WTC11 (cell line): ENCODE data around the gene LIN28B. TPM values are rescaled to one million over a fixed set of nuclear protein-coding genes. Genes with fewer than 3 reads are reported as not detected.

Source experiments
- ATAC-seq: fragments of 200-7000 bp; cut with Tn5 transposase; 2 replicates; pipeline ENCODE4 v1.10.0; 2021; ENCODE audit warnings: mild to moderate bottlenecking, moderate library complexity
- CTCF ChIA-PET: fragments of 300-600 bp; sonication (Branson Sonifier 250); formaldehyde crosslinking; loops from one replicate; lab custom pipeline; 2021; ENCODE audit warnings: antibody characterized with exemption; lab: Charles Lee
- POLR2A ChIA-PET: fragments of 350-600 bp; sonication (Branson Sonifier 250); formaldehyde crosslinking; loops from one replicate; lab custom pipeline; 2021; ENCODE audit warnings: antibody characterized with exemption; lab: Charles Lee
- DNase-seq: peaks from one replicate; pipeline ENCODE4 v3.0.0; 2021; ENCODE audit warnings: low spot score
- H3K27ac Mint-ChIP-seq: 2 replicates; pipeline ENCODE4 v1.8.0; 2021; ENCODE audit warnings: mixed read lengths
- H3K27me3 Mint-ChIP-seq: 2 replicates; pipeline ENCODE4 v1.8.0; 2021; ENCODE audit warnings: low read depth, mild to moderate bottlenecking, moderate library complexity, mixed read lengths
- H3K36me3 Mint-ChIP-seq: 2 replicates; pipeline ENCODE4 v1.8.0; 2021; ENCODE audit warnings: mixed read lengths
- H3K4me1 Mint-ChIP-seq: 2 replicates; pipeline ENCODE4 v1.8.0; 2022; ENCODE audit warnings: mixed read lengths
- H3K4me3 Mint-ChIP-seq: 2 replicates; pipeline ENCODE4 v1.8.0; 2021; ENCODE audit warnings: mild to moderate bottlenecking, moderate library complexity, mixed read lengths
- H3K9me3 Mint-ChIP-seq: 2 replicates; pipeline ENCODE4 v1.8.0; 2021; ENCODE audit warnings: mixed read lengths
- ATF1 ChIP-seq: sonication (generic); formaldehyde crosslinking; IDR thresholded peaks from 2 replicates; pipeline ENCODE4 v1.8.1; 2023; ENCODE audit warnings: mild to moderate bottlenecking, moderate library complexity, missing genetic modification reagents
- EMX1 ChIP-seq: fragments of 250-450 bp; sonication (Bioruptor Pico); IDR thresholded peaks from 2 replicates; pipeline ENCODE4 v1.8.0; 2021; ENCODE audit warnings: mild to moderate bottlenecking
- ESRRA ChIP-seq: sonication (generic); formaldehyde crosslinking; IDR thresholded peaks from 2 replicates; pipeline ENCODE4 v1.8.1; 2022; ENCODE audit warnings: mild to moderate bottlenecking, missing genetic modification reagents, borderline replicate concordance
- KAT7 ChIP-seq: sonication (generic); formaldehyde crosslinking; IDR thresholded peaks from 2 replicates; pipeline ENCODE4 v1.8.1; 2023; ENCODE audit warnings: missing genetic modification reagents, mild to moderate bottlenecking, borderline replicate concordance
- RELA ChIP-seq: sonication (generic); formaldehyde crosslinking; IDR thresholded peaks from 2 replicates; pipeline ENCODE4 v1.8.1; 2022; ENCODE audit warnings: missing genetic modification reagents, mild to moderate bottlenecking, borderline replicate concordance
- SMAD4 ChIP-seq: sonication (generic); formaldehyde crosslinking; IDR thresholded peaks from 2 replicates; pipeline ENCODE4 v1.8.0; 2022; ENCODE audit warnings: mild to moderate bottlenecking, missing genetic modification reagents
- ZBTB21 ChIP-seq: sonication (generic); formaldehyde crosslinking; IDR thresholded peaks from 2 replicates; pipeline ENCODE4 v1.8.1; 2023; ENCODE audit warnings: mild to moderate bottlenecking, missing genetic modification reagents, borderline replicate concordance
- ZNF263 ChIP-seq: sonication (generic); formaldehyde crosslinking; IDR thresholded peaks from 2 replicates; pipeline ENCODE4 v1.8.1; 2022; ENCODE audit warnings: low read depth, mild to moderate bottlenecking, moderate library complexity, missing genetic modification reagents
- total RNA-seq: library from RNA; stranded (reverse); gene quantifications from 3 replicates; pipeline ENCODE4 v1.2.3, GENCODE V29; 2021
- TF ChIP-seq, protein P1 (sequence below): sonication (generic); formaldehyde crosslinking; IDR thresholded peaks from 2 replicates; pipeline ENCODE4 v1.8.1; 2023; ENCODE audit warnings: mild to moderate bottlenecking, missing genetic modification reagents, moderate library complexity
- TF ChIP-seq, protein P2 (sequence below): sonication (generic); formaldehyde crosslinking; IDR thresholded peaks from 2 replicates; pipeline ENCODE4 v1.8.0; 2022; ENCODE audit warnings: mild to moderate bottlenecking, missing genetic modification reagents
- TF ChIP-seq, protein P3 (sequence below): sonication (generic); formaldehyde crosslinking; IDR thresholded peaks from 2 replicates; pipeline ENCODE4 v1.8.0; 2022; ENCODE audit warnings: mild to moderate bottlenecking, missing genetic modification reagents
- TF ChIP-seq, protein P4 (sequence below): sonication (generic); formaldehyde crosslinking; conservative IDR thresholded peaks from 2 replicates; pipeline ENCODE4 v1.8.1; 2022; ENCODE audit warnings: mild to moderate bottlenecking, missing genetic modification reagents
- TF ChIP-seq, protein P5 (sequence below): sonication (generic); formaldehyde crosslinking; IDR thresholded peaks from 2 replicates; pipeline ENCODE4 v1.8.1; 2022; ENCODE audit warnings: low read depth, mild to moderate bottlenecking, moderate library complexity, missing genetic modification reagents, borderline replicate concordance
- TF ChIP-seq, protein P6 (sequence below): sonication (generic); formaldehyde crosslinking; IDR thresholded peaks from 2 replicates; pipeline ENCODE4 v1.8.0; 2023; ENCODE audit warnings: mild to moderate bottlenecking, missing genetic modification reagents

The LIN28B gene
- total RNA-seq, 1 experiment from 2014 or later: 73.4 TPM

DNA sequence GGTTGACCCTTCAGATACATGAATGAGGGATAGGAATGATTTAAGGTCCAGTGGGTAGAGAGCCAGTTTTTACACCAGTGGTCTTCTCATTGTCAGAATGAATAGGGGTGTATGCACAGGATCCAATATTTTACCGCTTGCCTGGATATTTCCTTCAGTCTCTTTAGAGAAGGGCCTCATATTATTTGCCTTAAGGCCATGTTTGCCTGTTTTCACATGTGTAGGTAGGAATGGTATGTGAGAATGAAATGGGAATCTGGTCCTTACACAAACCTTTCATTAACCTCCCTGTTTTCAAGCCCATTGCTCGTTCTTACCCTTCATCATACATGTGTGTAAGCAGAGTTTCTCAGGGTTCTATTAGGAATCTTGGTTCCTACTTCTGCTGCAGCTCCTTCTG, 62.4 kb downstream of the LIN28B start:
- ChIA-PET CTCF (no interaction called here), POLR2A (no interaction called here)
- ATAC-seq: no peak
- no peaks in the 10 kb centered on the region for H3K27me3 Mint-ChIP-seq
- TF ChIP-seq ZNF263 (no peak), RELA (no peak), ATF1 (CRISPR knock-in tag) (no peak), KAT7 (CRISPR knock-in tag) (no peak)
- TF ChIP-seq, protein P1, sequence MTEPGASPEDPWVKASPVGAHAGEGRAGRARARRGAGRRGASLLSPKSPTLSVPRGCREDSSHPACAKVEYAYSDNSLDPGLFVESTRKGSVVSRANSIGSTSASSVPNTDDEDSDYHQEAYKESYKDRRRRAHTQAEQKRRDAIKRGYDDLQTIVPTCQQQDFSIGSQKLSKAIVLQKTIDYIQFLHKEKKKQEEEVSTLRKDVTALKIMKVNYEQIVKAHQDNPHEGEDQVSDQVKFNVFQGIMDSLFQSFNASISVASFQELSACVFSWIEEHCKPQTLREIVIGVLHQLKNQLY: no peak
- TF ChIP-seq, protein P2, sequence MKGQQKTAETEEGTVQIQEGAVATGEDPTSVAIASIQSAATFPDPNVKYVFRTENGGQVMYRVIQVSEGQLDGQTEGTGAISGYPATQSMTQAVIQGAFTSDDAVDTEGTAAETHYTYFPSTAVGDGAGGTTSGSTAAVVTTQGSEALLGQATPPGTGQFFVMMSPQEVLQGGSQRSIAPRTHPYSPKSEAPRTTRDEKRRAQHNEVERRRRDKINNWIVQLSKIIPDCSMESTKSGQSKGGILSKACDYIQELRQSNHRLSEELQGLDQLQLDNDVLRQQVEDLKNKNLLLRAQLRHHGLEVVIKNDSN: no peak
- TF ChIP-seq, protein P3, sequence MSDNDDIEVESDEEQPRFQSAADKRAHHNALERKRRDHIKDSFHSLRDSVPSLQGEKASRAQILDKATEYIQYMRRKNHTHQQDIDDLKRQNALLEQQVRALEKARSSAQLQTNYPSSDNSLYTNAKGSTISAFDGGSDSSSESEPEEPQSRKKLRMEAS (CRISPR knock-in tag): no peak
- TF ChIP-seq, protein P4, sequence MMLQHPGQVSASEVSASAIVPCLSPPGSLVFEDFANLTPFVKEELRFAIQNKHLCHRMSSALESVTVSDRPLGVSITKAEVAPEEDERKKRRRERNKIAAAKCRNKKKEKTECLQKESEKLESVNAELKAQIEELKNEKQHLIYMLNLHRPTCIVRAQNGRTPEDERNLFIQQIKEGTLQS (CRISPR knock-in tag): no peak
- H3K4me3 Mint-ChIP-seq: no peak overlapping the region
- no peaks in the 10 kb centered on the region for H3K9me3 Mint-ChIP-seq
- peaks cover 47% of the 10 kb centered on the region for H3K4me1 Mint-ChIP-seq
- no peak for DNase-seq
- H3K27ac Mint-ChIP-seq: peak overlapping the region; percentile 39
- H3K36me3 Mint-ChIP-seq: no peaks in the 10 kb centered on the region

DNA sequence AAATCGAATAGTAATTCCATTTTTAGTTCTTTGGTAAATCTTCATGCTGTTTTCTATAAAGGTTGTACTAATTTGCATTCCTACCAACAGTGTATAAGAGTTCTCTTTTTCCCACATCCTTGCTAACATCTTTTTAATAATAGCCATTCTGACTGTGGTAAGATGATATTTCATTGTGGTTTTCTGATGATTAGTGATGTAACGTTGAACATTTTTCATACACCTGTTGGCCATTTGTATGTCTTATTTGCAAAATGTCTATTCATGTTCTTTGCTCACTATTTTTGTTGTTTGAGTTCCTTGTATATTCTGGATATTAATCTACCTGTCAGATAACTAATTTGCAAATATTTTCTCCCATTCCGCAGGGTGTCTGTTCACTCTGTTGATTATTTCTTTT, 64.5 kb downstream of the LIN28B start:
- H3K27me3 Mint-ChIP-seq: no peaks in the 10 kb centered on the region

DNA sequence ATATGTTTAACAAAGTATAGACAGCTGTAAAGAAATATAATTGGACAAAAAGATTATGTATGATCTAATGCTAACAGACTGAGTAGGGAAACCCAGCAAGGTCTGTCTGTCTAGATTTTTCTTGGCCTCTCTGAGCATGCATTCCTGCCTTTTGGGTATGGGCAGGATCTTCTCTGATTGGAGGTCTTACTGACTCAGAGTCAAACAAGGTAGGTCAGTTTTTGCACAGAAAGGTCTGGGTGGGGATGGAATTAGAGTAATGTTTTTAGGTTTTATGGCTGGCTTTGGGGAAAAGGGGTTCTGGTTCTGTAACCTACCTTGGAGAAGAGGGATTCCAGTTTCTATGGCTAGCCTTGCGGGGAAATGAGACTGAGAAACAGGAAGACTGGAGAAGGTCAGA, 65.5 kb downstream of the LIN28B start:
- peak overlapping the region; percentile 71 for H3K27ac Mint-ChIP-seq
- ChIA-PET POLR2A (no interaction called here), CTCF (no interaction called here)
- no peak overlapping the region for H3K4me3 Mint-ChIP-seq
- H3K36me3 Mint-ChIP-seq: no peaks in the 10 kb centered on the region; the same call in 1 of the 2 replicates
- TF ChIP-seq ESRRA (CRISPR knock-in tag): no peak
- TF ChIP-seq EMX1 (CRISPR knock-in tag): no peak
- no peak for TF ChIP-seq SMAD4 (CRISPR knock-in tag)
- TF ChIP-seq, protein P5, sequence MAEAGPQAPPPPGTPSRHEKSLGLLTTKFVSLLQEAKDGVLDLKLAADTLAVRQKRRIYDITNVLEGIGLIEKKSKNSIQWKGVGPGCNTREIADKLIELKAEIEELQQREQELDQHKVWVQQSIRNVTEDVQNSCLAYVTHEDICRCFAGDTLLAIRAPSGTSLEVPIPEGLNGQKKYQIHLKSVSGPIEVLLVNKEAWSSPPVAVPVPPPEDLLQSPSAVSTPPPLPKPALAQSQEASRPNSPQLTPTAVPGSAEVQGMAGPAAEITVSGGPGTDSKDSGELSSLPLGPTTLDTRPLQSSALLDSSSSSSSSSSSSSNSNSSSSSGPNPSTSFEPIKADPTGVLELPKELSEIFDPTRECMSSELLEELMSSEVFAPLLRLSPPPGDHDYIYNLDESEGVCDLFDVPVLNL: no peak
- TF ChIP-seq ZBTB21 (CRISPR knock-in tag): no peak
- DNase-seq (no peak), ATAC-seq (peak; percentile 48)
- no peaks in the 10 kb centered on the region for H3K9me3 Mint-ChIP-seq
- no peaks in the 10 kb centered on the region for H3K27me3 Mint-ChIP-seq
- peaks cover 49% of the 10 kb centered on the region for H3K4me1 Mint-ChIP-seq

More for the DNA sequence above, 64.5 kb downstream of the LIN28B start:
- CTCF ChIA-PET: no interaction called here
- H3K4me3 Mint-ChIP-seq: no peak overlapping the region
- H3K36me3 Mint-ChIP-seq: no peaks in the 10 kb centered on the region; the same call in 1 of the 2 replicates
- no peak for DNase-seq
- H3K27ac Mint-ChIP-seq: peak overlapping the region; percentile 71
- no peaks in the 10 kb centered on the region for H3K9me3 Mint-ChIP-seq
- TF ChIP-seq, protein P6, sequence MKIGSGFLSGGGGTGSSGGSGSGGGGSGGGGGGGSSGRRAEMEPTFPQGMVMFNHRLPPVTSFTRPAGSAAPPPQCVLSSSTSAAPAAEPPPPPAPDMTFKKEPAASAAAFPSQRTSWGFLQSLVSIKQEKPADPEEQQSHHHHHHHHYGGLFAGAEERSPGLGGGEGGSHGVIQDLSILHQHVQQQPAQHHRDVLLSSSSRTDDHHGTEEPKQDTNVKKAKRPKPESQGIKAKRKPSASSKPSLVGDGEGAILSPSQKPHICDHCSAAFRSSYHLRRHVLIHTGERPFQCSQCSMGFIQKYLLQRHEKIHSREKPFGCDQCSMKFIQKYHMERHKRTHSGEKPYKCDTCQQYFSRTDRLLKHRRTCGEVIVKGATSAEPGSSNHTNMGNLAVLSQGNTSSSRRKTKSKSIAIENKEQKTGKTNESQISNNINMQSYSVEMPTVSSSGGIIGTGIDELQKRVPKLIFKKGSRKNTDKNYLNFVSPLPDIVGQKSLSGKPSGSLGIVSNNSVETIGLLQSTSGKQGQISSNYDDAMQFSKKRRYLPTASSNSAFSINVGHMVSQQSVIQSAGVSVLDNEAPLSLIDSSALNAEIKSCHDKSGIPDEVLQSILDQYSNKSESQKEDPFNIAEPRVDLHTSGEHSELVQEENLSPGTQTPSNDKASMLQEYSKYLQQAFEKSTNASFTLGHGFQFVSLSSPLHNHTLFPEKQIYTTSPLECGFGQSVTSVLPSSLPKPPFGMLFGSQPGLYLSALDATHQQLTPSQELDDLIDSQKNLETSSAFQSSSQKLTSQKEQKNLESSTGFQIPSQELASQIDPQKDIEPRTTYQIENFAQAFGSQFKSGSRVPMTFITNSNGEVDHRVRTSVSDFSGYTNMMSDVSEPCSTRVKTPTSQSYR (CRISPR knock-in tag): no peak
- TF ChIP-seq, all 79 proteins: peak for 0
- ATAC-seq: no peak
- POLR2A ChIA-PET: no interaction called here
- H3K4me1 Mint-ChIP-seq: peaks cover 51% of the 10 kb centered on the region
